ENCODE data around the gene C11orf21. TPM values are rescaled to one million over a fixed set of nuclear protein-coding genes. Genes with fewer than 3 reads are reported as not detected.

C11orf21 gene
- total RNA-seq, 1 donor from 2014 or later, result 39.5 TPM

Other genes starting within 250 kb of the C11orf21 start
- gene IGF2, start 162.5 kb downstream of the C11orf21 start, total RNA-seq, result not detected in 2 replicates
- not detected in 2 replicates for gene INS, start 140.7 kb downstream of the C11orf21 start, total RNA-seq
- gene TH, start 130.1 kb downstream of the C11orf21 start, total RNA-seq, result not detected in 2 replicates
- gene ASCL2, start 31.3 kb downstream of the C11orf21 start, total RNA-seq, result 0.09 and 0.11 TPM in 2 replicates
- gene TSPAN32, start 95 bp upstream of the C11orf21 start, total RNA-seq, result 52.3 and 54.2 TPM in 2 replicates
- 149 and 156 TPM in 2 replicates for gene CD81, start 75.4 kb upstream of the C11orf21 start, total RNA-seq
- 41.5 and 42.2 TPM in 2 replicates for gene TSSC4, start 98.8 kb upstream of the C11orf21 start, total RNA-seq
- gene TRPM5, start 142.6 kb upstream of the C11orf21 start, total RNA-seq, result not detected in 2 replicates
- 5.7 and 6.0 TPM in 2 replicates for gene KCNQ1, start 143.1 kb upstream of the C11orf21 start, total RNA-seq

All from T-helper 2 cell treated with Interferon-gamma antibody and Interleukin-4, amounts not matched to agents 100 ng/mL and 5 ng/mL, for 36 hours (primary cell).